Measurements from ENCODE around the gene ILRUN.
"Not testable (repeated sequence)": the region's sequence is repeated elsewhere in the genome, so short reads cannot be mapped to it uniquely, and the experiment has no call there.

The ILRUN gene

DNA sequence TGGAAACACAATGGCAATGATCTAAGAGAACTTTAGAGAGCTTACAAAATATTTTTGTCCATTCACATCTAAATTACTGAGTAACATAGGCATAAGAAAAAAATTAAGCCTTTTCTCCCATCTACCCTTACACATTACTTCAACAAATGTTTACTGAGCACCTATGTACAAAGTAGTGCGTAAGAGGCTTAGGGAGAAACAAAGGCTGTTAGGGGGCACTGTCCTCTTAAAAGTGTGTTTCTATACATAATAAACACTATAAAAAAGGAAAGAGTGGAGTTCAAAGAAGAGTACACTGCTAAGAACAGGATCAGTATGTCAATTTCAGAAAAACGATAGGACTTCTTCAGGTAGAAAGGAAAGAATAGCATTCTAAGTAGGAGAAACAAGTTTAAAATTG is 12.2 kb downstream of the ILRUN start:
- H3K4ac ChIP-seq (ENCODE audit: low read depth, low read length), result no peak overlapping the region
- no peak overlapping the region for H3K56ac ChIP-seq (ENCODE audit: low read length)
- H3K27me3 ChIP-seq (ENCODE audit: insufficient read depth, low read length, poor library complexity), result no peaks in the 10 kb centered on the region
- H3K23ac ChIP-seq (ENCODE audit: low read length), result no peak overlapping the region
- no peaks in the 10 kb centered on the region for H3K4me1 ChIP-seq (ENCODE audit: control insufficient read depth, low read depth, low read length)
- no peak overlapping the region for H3K27ac ChIP-seq (ENCODE audit: low read depth, low read length)
- H4K8ac ChIP-seq (ENCODE audit: low read depth, low read length), result no peak overlapping the region
- WGBS (ENCODE audit: extremely low coverage, insufficient coverage, low lambda C conversion rate), result no CpG with 5 or more reads among the region's 2 CpGs
- H2BK15ac ChIP-seq (replicated peaks; ENCODE audit: low read depth), result no peak overlapping the region
- DNase-seq, result no peak
- no peak overlapping the region for H2BK120ac ChIP-seq (ENCODE audit: low read depth, low read length)
- H2BK5ac ChIP-seq (ENCODE audit: low read length), result no peak overlapping the region
- no peak overlapping the region for H2AK5ac ChIP-seq (ENCODE audit: low read length)
- H4K5ac ChIP-seq (ENCODE audit: low read length), result no peak overlapping the region
- peaks cover 12% of the 10 kb centered on the region for H3K79me1 ChIP-seq (ENCODE audit: low read length)
- H3K4me2 ChIP-seq (ENCODE audit: low read length), result no peak overlapping the region
- no peaks in the 10 kb centered on the region for H3K36me3 ChIP-seq (ENCODE audit: control insufficient read depth, insufficient read depth, low read length)
- H3K9ac ChIP-seq (ENCODE audit: low read length), result no peak overlapping the region
- H3K18ac ChIP-seq (ENCODE audit: low read length), result no peak overlapping the region
- peaks cover 11% of the 10 kb centered on the region for H3K79me2 ChIP-seq (ENCODE audit: control insufficient read depth, insufficient read depth, low read length)
- no peak overlapping the region for H3K4me3 ChIP-seq (ENCODE audit: low read length)

DNA sequence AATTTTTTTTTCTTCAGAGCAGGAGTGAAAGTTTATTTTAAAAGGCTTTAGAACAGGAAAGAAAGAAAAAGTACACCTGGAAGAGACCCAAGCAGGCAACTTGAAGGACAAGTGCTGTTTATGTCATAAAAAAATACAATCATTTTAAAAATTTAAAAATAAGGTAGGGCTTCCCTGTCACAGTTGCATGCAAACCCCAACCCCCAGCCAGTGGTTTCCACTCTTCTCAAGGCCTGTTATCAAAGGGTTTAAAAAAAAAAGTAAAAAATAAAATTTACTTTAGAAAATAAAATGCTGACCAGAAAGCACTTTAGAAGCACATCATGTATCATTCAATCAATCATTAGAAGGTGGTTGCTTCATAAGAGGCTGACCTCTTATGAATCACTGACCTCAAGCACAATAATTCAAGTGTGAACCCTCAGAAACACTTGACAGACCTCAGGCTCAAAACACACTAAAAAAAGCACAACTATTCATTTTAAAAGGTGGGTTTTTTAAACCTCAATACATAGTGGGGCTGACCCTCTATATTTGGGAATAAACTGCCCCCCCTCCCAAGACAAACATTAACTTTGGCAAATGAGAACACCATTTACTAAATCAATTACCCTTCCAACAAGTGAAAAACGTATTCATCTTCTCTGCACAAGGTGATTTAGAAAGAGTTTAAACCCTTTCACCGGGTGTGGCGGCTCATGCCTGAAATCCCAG is 15.6 kb downstream of the ILRUN start:
- Histone ChIP-seq H2BK15ac (replicated peaks; ENCODE audit: low read depth) (no peak overlapping the region), H3K56ac (ENCODE audit: low read length) (no peak overlapping the region), H3K9ac (ENCODE audit: low read length) (no peak overlapping the region), H3K36me3 (ENCODE audit: control insufficient read depth, insufficient read depth, low read length) (no peaks in the 10 kb centered on the region), H3K79me2 (ENCODE audit: control insufficient read depth, insufficient read depth, low read length) (peaks cover 5% of the 10 kb centered on the region), H3K18ac (ENCODE audit: low read length) (no peak overlapping the region), H3K23ac (ENCODE audit: low read length) (no peak overlapping the region), H3K4me1 (ENCODE audit: control insufficient read depth, low read depth, low read length) (no peaks in the 10 kb centered on the region), H3K79me1 (ENCODE audit: low read length) (peaks cover 4% of the 10 kb centered on the region), H2BK5ac (ENCODE audit: low read length) (no peak overlapping the region), H3K4ac (ENCODE audit: low read depth, low read length) (no peak overlapping the region), H3K4me2 (ENCODE audit: low read length) (no peak overlapping the region), H3K27me3 (ENCODE audit: insufficient read depth, low read length, poor library complexity) (no peaks in the 10 kb centered on the region), H2BK120ac (ENCODE audit: low read depth, low read length) (no peak overlapping the region), H2AK5ac (ENCODE audit: low read length) (no peak overlapping the region), H4K5ac (ENCODE audit: low read length) (no peak overlapping the region), H3K4me3 (ENCODE audit: low read length) (no peak overlapping the region), H4K8ac (ENCODE audit: low read depth, low read length) (peak overlapping the region; percentile 56), H3K27ac (ENCODE audit: low read depth, low read length) (no peak overlapping the region)
- DNase-seq, result no peak
- no CpG with 5 or more reads among the region's 3 CpGs for WGBS (ENCODE audit: extremely low coverage, insufficient coverage, low lambda C conversion rate)

DNA sequence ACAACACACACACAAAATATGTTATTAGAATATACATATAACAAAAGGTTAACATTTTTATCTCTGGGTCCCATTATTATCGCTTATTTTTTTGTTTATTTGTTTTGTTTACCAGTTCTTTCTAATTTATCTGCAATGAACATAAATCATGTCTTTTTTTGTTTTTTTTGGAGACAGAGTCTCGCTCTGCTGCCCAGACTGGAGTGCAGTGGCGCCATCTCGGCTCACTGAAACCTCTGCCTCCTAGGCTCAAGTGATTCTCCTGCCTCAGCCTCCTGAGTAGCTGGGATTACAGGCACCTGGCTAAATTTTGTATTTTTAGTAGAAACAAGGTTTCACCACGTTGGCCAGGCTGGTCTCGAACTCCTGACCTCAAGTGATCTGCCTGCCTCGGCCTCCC is 16.3 kb downstream of the ILRUN start:
- H3K4me2 ChIP-seq (ENCODE audit: low read length); H4K8ac ChIP-seq (ENCODE audit: low read depth, low read length); H2BK15ac ChIP-seq (replicated peaks; ENCODE audit: low read depth); H4K5ac ChIP-seq (ENCODE audit: low read length); H3K27ac ChIP-seq (ENCODE audit: low read depth, low read length); H2BK5ac ChIP-seq (ENCODE audit: low read length); H3K23ac ChIP-seq (ENCODE audit: low read length); H2AK5ac ChIP-seq (ENCODE audit: low read length); H3K18ac ChIP-seq (ENCODE audit: low read length); H3K56ac ChIP-seq (ENCODE audit: low read length); H3K4ac ChIP-seq (ENCODE audit: low read depth, low read length); H3K27me3 ChIP-seq (ENCODE audit: insufficient read depth, low read length, poor library complexity); DNase-seq; H3K79me1 ChIP-seq (ENCODE audit: low read length); H2BK120ac ChIP-seq (ENCODE audit: low read depth, low read length); H3K4me1 ChIP-seq (ENCODE audit: control insufficient read depth, low read depth, low read length); H3K79me2 ChIP-seq (ENCODE audit: control insufficient read depth, insufficient read depth, low read length); H3K9ac ChIP-seq (ENCODE audit: low read length); H3K4me3 ChIP-seq (ENCODE audit: low read length); H3K36me3 ChIP-seq (ENCODE audit: control insufficient read depth, insufficient read depth, low read length): not testable (repeated sequence)
- WGBS (ENCODE audit: extremely low coverage, insufficient coverage, low lambda C conversion rate), result no CpG with 5 or more reads among the region's 7 CpGs

DNA sequence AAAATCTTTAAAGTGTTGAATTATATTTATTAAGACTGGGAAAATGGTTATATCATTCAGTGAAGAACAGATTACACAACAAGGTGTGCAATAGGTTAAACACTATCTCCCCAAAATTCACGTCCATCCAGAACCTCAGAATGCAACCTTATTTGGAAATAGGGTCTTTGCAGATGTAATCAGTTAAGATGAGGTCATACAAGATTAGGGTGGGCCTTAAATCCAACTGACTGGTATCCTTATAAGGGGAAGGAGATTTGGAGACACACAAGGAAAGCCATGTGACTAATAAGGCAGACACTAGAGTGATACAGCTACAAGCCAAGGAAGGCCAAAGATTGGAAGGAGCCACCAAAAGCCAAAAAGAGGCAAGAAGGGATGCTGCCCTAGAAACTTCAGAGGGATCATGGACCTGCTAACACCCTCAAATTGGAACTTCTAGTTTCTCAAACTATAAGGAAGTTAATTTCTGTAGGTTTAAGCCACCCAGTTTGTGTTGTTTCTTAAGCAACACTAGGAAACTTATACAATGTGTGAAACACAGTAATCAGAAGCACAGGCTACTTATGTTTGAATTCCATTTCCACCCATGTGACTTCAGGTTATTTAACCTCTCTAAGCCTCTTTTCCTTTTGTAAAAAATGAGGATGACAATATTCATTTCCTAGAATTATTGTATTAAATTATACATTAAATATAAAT is 16.9 kb downstream of the ILRUN start:
- DNase-seq, result peak; percentile 45
- H3K27me3 ChIP-seq (ENCODE audit: insufficient read depth, low read length, poor library complexity), result no peaks in the 10 kb centered on the region
- H3K9ac ChIP-seq (ENCODE audit: low read length), result no peak overlapping the region
- H3K36me3 ChIP-seq (ENCODE audit: control insufficient read depth, insufficient read depth, low read length), result no peaks in the 10 kb centered on the region
- H4K5ac ChIP-seq (ENCODE audit: low read length), result no peak overlapping the region
- H2BK15ac ChIP-seq (replicated peaks; ENCODE audit: low read depth), result no peak overlapping the region
- peaks cover 2% of the 10 kb centered on the region for H3K79me1 ChIP-seq (ENCODE audit: low read length)
- WGBS (ENCODE audit: extremely low coverage, insufficient coverage, low lambda C conversion rate), result no CpG with 5 or more reads among the region's 1 CpG
- H3K79me2 ChIP-seq (ENCODE audit: control insufficient read depth, insufficient read depth, low read length), result peaks cover 6% of the 10 kb centered on the region
- H3K4ac ChIP-seq (ENCODE audit: low read depth, low read length), result no peak overlapping the region
- no peak overlapping the region for H3K23ac ChIP-seq (ENCODE audit: low read length)
- no peak overlapping the region for H4K8ac ChIP-seq (ENCODE audit: low read depth, low read length)
- no peaks in the 10 kb centered on the region for H3K4me1 ChIP-seq (ENCODE audit: control insufficient read depth, low read depth, low read length)
- no peak overlapping the region for H3K4me3 ChIP-seq (ENCODE audit: low read length)
- H3K56ac ChIP-seq (ENCODE audit: low read length), result no peak overlapping the region
- no peak overlapping the region for H2BK5ac ChIP-seq (ENCODE audit: low read length)
- H2BK120ac ChIP-seq (ENCODE audit: low read depth, low read length), result no peak overlapping the region
- no peak overlapping the region for H3K27ac ChIP-seq (ENCODE audit: low read depth, low read length)
- H2AK5ac ChIP-seq (ENCODE audit: low read length), result no peak overlapping the region
- H3K18ac ChIP-seq (ENCODE audit: low read length), result no peak overlapping the region
- no peak overlapping the region for H3K4me2 ChIP-seq (ENCODE audit: low read length)

DNA sequence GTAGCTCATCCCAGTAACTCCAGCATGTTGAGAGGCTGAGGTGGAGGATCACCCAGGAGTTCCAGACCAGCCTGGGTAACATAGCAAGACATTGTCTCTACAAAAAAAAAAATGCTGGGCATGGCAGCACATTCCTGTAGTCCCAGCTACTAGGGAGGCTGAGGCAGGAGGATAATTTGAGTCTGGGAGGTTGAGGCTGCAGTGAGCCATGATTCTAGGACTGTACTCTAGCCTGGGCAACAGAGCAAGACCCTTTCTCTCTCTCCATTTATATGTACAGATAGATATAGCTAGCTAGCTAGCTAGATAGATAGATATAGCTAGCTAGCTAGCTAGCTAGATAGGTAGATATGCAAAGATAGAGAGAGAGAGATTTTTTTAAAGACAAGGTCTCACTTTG is 20.4 kb downstream of the ILRUN start:
- Histone ChIP-seq H2AK5ac (ENCODE audit: low read length) (no peak overlapping the region), H4K8ac (ENCODE audit: low read depth, low read length) (no peak overlapping the region), H3K9ac (ENCODE audit: low read length) (no peak overlapping the region), H3K36me3 (ENCODE audit: control insufficient read depth, insufficient read depth, low read length) (no peaks in the 10 kb centered on the region), H2BK15ac (replicated peaks; ENCODE audit: low read depth) (no peak overlapping the region), H3K4ac (ENCODE audit: low read depth, low read length) (no peak overlapping the region), H2BK120ac (ENCODE audit: low read depth, low read length) (no peak overlapping the region), H3K23ac (ENCODE audit: low read length) (no peak overlapping the region), H3K79me1 (ENCODE audit: low read length) (peaks cover 6% of the 10 kb centered on the region), H3K18ac (ENCODE audit: low read length) (no peak overlapping the region), H3K79me2 (ENCODE audit: control insufficient read depth, insufficient read depth, low read length) (peaks cover 8% of the 10 kb centered on the region), H3K4me2 (ENCODE audit: low read length) (no peak overlapping the region), H2BK5ac (ENCODE audit: low read length) (no peak overlapping the region), H3K56ac (ENCODE audit: low read length) (no peak overlapping the region), H4K5ac (ENCODE audit: low read length) (no peak overlapping the region), H3K4me1 (ENCODE audit: control insufficient read depth, low read depth, low read length) (peaks cover 2% of the 10 kb centered on the region), H3K4me3 (ENCODE audit: low read length) (no peak overlapping the region), H3K27ac (ENCODE audit: low read depth, low read length) (no peak overlapping the region), H3K27me3 (ENCODE audit: insufficient read depth, low read length, poor library complexity) (no peaks in the 10 kb centered on the region)
- DNase-seq, result no peak

DNA sequence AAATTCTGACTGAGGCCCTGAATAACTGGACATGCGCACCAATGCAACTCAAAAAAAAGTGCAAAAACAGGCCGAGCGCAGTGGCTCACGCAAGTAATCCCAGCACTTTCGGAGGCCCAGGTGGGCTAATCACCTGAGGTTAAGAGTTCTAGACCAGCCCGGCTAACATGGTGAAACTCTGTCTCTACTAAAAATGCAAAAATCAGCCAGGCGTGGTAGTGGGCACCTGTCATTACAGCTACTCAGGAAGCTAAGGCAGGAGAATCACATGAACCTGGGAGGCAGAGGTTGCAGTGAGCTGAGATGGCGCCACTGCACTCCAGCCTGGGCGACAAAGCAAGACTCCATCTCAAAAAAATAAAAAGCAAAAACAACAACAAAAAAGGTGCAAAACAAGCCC is 21.6 kb downstream of the ILRUN start:
- H3K4me1 ChIP-seq (ENCODE audit: control insufficient read depth, low read depth, low read length); H3K79me1 ChIP-seq (ENCODE audit: low read length); H3K9ac ChIP-seq (ENCODE audit: low read length); H3K23ac ChIP-seq (ENCODE audit: low read length); H3K4me3 ChIP-seq (ENCODE audit: low read length); H2AK5ac ChIP-seq (ENCODE audit: low read length); H3K56ac ChIP-seq (ENCODE audit: low read length); H2BK120ac ChIP-seq (ENCODE audit: low read depth, low read length); H3K4ac ChIP-seq (ENCODE audit: low read depth, low read length); H3K79me2 ChIP-seq (ENCODE audit: control insufficient read depth, insufficient read depth, low read length); H3K27me3 ChIP-seq (ENCODE audit: insufficient read depth, low read length, poor library complexity); H3K4me2 ChIP-seq (ENCODE audit: low read length); H2BK5ac ChIP-seq (ENCODE audit: low read length); H3K36me3 ChIP-seq (ENCODE audit: control insufficient read depth, insufficient read depth, low read length); H2BK15ac ChIP-seq (replicated peaks; ENCODE audit: low read depth); H4K8ac ChIP-seq (ENCODE audit: low read depth, low read length); DNase-seq; H4K5ac ChIP-seq (ENCODE audit: low read length); H3K27ac ChIP-seq (ENCODE audit: low read depth, low read length); H3K18ac ChIP-seq (ENCODE audit: low read length): not testable (repeated sequence)
- no CpG with 5 or more reads among the region's 9 CpGs for WGBS (ENCODE audit: extremely low coverage, insufficient coverage, low lambda C conversion rate)
